ENCODE data around the gene SAMD8.
"Not testable (repeated sequence)": the region's sequence is repeated elsewhere in the genome, so short reads cannot be mapped to it uniquely, and the experiment has no call there.

The SAMD8 gene

GRCh38 chr10:75103881-75104686 is 7.4 kb upstream of the SAMD8 start:
- in situ Hi-C loops (cut with HindIII; ENCODE audit: low pct_ligation_motif_present, low pct_unique_long_range_greater_than_20kb, low sequenced_read_pairs) = no loop called here
- DNase-seq = no peak

DNA sequence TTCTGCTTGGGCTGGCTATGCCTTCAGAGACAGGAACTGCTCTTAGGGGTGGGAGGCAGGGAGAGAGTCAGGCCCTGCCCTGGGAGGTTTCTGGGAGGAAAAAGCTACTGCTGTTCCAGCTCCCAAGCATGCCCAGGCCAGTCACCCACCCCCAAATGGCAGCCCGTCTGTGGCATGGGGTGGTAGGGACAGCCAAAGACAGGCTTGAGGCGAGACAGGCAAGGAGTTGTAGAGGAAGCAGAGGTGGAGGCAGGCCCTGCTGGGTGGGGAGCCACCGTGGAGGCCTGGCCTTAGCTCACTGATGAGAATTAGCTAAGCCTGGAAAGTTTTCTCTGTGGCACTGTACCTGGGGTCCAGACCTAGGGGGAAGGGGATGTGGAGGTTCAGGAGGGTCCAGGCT is 6.6 kb upstream of the SAMD8 start:
- DNase-seq = no peak
- in situ Hi-C loops (cut with HindIII; ENCODE audit: low pct_ligation_motif_present, low pct_unique_long_range_greater_than_20kb, low sequenced_read_pairs) = no loop called here

DNA sequence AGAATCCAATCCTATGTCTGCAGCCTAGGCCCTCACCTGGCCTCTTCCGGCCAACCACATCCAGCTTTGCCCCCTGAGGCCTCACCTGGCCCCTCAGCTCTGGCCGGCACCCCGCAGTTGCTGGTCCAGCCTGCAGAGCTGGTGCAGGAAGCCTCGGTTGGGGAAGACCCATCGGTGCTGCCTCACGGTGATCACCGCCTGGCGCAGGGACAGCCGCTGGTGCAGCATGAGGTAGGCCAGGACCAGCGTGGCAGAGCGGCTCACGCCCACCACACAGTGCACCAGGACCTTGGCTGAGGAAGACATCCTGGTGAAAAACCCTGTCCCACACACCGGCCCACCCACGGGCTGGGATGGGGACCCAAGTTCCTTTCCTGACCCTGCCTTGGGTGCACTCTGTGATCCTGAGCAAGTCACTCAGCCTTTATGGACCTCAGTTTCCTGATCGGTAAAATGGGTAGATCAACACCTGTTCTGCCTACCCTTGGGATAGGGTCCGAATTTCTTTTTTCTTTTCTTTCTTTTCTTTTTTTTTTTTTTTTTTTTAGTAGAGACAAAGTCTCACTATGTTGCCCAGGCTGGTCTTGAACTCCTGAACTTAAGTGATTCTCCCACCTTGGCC is 5.8 kb upstream of the SAMD8 start:
- no peak for DNase-seq
- in situ Hi-C loops (cut with HindIII; ENCODE audit: low pct_ligation_motif_present, low pct_unique_long_range_greater_than_20kb, low sequenced_read_pairs) = no loop called here

GRCh38 chr10:75106242-75106641 is 5.2 kb upstream of the SAMD8 start:
- DNase-seq = no peak
- in situ Hi-C loops (cut with HindIII; ENCODE audit: low pct_ligation_motif_present, low pct_unique_long_range_greater_than_20kb, low sequenced_read_pairs) = no loop called here

DNA sequence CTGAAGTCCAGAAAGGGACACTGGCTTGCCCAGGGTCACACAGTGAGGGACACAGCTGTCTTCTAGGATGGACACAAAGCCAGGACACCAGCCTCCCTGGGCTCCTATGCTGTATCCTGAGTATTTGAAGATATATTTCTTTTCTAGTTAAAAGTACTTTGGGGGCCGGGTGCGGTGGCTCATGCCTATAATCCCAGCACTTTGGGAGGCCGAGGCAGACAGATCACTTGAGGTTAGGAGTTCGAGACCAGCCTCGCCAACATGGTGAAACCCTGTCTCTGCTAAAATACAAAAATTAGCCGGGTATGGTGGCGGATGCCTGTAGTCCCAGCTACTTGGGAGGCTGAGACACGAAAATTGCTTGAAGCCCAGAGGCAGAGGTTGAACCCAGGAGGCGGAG is 4.6 kb upstream of the SAMD8 start:
- DNase-seq; in situ Hi-C loops (cut with HindIII; ENCODE audit: low pct_ligation_motif_present, low pct_unique_long_range_greater_than_20kb, low sequenced_read_pairs): not testable (repeated sequence)

DNA sequence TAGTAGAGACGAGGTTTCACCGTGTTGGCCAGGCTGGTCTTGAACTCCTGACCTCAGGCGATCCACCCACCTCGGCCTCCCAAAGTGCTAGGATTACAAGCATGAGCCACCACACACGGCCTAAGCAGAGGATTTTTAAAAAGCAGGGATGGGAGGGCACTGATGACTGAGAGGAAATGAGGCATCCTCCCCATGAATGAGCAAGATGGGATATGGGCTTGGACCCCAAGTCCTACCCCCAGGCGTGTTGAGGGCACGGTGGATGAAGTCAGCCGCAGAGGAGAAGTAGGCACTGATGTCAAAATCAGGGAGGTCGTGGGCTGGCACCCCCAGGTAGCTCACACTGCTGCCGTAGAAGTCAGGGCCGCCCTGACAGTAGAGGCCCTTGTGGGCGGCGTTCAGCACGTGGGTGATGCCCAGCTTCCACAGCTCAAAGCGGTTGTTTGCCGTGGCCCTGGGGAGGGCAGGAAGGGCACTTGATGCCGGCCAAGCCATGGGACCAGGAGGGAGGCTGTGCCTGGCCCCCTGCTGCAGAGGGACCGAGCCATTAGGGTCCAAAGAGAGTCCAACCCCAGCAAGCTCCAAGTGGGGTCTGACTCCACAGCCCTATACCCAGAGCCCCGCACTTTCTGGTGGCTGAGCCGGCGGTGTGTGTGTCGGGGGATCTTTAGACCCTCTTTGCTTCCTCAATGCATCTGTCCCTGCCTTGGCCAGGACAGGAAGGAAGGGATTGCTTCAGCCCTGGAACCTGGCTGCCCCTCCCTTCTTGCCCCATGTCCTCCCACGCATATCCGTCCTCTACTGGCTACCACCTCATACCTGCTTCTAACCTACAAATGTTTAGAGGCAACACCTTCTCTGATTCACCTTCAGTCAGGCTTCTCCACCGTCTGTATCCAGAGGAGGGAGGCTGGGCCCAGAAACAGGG is 3.4 kb upstream of the SAMD8 start:
- in situ Hi-C loops (cut with HindIII; ENCODE audit: low pct_ligation_motif_present, low pct_unique_long_range_greater_than_20kb, low sequenced_read_pairs) = no loop called here
- no peak for DNase-seq

DNA sequence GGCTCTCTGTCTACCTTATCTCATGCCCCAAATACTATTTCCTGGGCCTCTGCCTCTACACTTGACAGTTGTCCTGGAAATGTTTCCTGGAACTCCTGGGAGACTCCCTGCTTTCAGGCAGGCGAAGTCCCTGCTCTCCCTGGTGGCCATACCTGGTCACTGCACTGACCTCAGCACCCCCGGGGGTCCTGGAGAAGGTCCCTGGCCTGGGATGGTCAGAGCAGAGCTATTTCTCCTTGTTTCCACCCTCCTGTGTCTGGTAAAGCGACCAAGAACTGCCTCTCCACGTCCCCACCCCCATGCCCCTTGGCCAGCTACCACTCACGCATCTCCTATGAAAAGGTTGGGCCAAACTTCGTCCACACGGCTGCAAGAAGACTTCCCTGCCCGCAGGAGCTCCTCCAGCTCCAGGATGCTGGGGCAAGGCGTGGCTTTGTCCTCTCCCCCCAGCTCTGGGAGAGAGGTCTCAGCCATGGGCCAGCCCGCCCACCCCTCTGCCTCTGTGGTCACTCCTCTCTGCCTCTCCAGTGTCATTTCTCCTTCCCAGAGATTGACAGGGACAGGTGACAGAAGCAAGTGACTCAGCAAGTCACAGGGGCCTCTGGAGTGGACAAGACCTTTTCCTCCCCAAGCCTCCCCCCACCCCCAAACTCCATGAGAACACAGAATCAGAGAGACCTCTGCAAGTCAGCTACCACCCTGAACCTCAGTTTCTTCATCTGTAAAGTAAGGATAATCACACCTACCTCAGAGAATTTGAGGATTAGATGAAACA is 2.6 kb upstream of the SAMD8 start:
- in situ Hi-C loops (cut with HindIII; ENCODE audit: low pct_ligation_motif_present, low pct_unique_long_range_greater_than_20kb, low sequenced_read_pairs) = no loop called here
- DNase-seq = peak; percentile 55

GRCh38 chr10:75109459-75109778 is 2.0 kb upstream of the SAMD8 start:
- in situ Hi-C loops (cut with HindIII; ENCODE audit: low pct_ligation_motif_present, low pct_unique_long_range_greater_than_20kb, low sequenced_read_pairs) = no loop called here
- DNase-seq = no peak

DNA sequence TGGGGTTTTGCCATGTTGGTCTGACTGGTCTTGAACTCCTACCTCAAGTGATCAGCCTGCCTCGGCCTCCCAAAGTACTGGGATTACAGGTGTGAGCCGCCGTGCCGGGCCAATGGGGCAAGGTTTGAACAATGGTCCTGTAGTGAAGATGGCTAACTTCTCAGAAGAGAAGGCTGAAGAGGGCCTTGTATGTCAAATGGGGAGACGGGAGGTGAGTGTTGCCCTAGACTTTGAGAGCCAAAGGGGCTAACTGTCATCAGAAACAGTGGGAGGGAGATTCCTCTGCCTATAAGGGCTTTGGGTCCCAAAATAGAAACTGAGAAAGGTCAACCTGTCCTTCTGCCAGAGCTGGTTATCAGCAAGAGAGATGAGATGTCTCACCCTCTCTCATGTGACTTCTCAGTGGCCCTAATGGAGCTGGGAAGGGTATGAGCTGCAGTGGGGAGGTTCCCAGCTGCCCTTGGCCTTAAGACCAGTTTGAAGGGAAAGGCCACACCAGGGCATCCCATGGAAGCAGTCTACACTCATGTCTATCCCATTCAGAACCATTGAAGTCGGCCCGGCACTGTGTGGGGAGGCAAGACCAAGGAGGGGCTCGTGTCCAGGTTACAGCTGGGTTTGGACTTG is 1.3 kb upstream of the SAMD8 start:
- in situ Hi-C loops (cut with HindIII; ENCODE audit: low pct_ligation_motif_present, low pct_unique_long_range_greater_than_20kb, low sequenced_read_pairs) = no loop called here
- no peak for DNase-seq

DNA sequence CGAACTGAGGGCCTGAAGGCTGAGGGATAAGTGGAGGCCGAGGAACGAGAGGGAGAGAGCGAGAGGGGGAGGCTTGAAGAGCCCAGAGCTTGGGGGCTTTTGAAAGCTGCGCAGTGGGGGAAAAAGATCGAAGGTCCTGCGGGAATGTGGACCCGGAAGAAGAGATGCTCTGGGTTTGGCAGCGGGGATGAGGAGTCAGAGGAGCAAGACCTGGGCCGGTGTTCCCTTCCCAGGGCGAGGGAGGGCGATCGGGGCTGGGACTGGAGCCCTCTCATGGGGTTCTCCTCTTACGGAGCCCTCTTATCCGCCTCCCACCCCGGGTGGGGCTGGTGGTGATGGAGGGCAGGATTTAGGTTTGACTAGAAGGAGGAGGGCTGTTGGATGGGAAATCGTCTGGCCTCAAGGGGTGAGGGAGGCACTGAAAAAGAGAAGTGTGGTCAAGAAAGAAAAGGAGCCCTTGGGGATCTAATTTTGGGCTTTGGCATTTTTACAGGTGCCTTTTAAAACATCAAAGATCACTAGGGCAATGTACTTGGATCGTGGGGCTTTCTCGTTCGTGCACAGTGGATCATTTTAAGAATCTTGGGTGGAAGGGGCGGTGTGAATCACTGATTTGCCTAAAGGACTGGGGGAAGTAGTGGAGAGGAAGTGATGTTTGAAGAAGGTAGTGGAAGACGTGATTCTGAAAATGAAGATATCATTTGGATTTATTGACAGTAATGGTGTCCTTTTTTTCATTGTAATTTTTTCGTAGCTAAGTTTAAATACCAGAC is 637 bp downstream of the SAMD8 start:
- in situ Hi-C loops (cut with HindIII; ENCODE audit: low pct_ligation_motif_present, low pct_unique_long_range_greater_than_20kb, low sequenced_read_pairs) = no loop called here
- DNase-seq = peak; percentile 68

GRCh38 chr10:75115137-75115536 is 3.7 kb downstream of the SAMD8 start:
- DNase-seq = no peak
- in situ Hi-C loops (cut with HindIII; ENCODE audit: low pct_ligation_motif_present, low pct_unique_long_range_greater_than_20kb, low sequenced_read_pairs) = no loop called here

GRCh38 chr10:75116941-75117775 is 5.7 kb downstream of the SAMD8 start:
- in situ Hi-C loops (cut with HindIII; ENCODE audit: low pct_ligation_motif_present, low pct_unique_long_range_greater_than_20kb, low sequenced_read_pairs); DNase-seq: not testable (repeated sequence)

DNA sequence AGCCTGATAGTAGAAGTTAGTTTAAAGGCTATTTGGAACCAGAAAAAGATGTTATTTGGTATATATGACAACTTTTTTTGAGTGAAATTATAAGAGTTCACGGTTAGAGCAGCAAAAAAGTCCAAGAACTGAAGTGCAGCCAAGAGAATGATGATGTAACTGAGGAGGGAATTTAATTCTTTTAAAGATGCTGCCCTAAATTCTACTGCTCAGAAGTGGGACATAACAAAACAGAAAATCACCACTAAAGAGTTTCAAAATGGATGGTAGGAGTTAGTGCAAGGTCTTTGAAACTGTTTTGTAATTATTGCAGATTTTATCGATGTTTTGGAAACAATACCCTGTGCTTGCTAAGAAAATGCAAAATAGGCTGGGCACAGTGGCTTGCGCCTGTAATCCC is 6.5 kb downstream of the SAMD8 start:
- in situ Hi-C loops (cut with HindIII; ENCODE audit: low pct_ligation_motif_present, low pct_unique_long_range_greater_than_20kb, low sequenced_read_pairs) = no loop called here
- DNase-seq = no peak

GRCh38 chr10:75119444-75120066 is 8.1 kb downstream of the SAMD8 start:
- DNase-seq; in situ Hi-C loops (cut with HindIII; ENCODE audit: low pct_ligation_motif_present, low pct_unique_long_range_greater_than_20kb, low sequenced_read_pairs): not testable (repeated sequence)

DNA sequence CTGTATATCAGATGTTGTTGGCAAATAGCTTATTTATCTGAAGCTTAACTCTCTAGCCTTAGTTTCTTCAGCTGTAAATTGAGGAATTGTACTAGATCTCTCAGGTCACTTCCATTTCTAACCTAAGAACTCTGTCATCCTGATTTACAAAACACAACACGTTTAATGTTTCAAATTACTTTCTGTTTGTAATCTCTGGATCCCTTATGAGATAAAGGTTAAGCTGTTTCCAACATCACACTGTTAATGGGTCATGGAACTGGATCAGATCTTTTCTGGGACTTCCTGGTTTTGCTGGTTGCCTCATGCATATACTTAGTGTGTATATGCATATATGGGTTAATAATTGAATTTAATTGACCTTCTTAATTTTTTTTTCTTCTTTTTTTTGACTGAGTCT is 9.9 kb downstream of the SAMD8 start:
- in situ Hi-C loops (cut with HindIII; ENCODE audit: low pct_ligation_motif_present, low pct_unique_long_range_greater_than_20kb, low sequenced_read_pairs) = no loop called here
- no peak for DNase-seq

- no peak for DNase-seq
- in situ Hi-C loops (cut with HindIII; ENCODE audit: low pct_ligation_motif_present, low pct_unique_long_range_greater_than_20kb, low sequenced_read_pairs) = no loop called here
These were observed 11.0 kb downstream of the SAMD8 start for GRCh38 chr10:75122505-75122904.
